A549 (cell line): ENCODE measurements around the gene PTPRK.

Experiments used
- E2F6 ChIP-seq: IDR thresholded peaks from 2 replicates; pipeline ENCODE4 v1.6.1; 2012; ENCODE audit warnings: low read depth, borderline replicate concordance
- ELK1 ChIP-seq: fragments of 150-350 bp; IDR thresholded peaks from 2 replicates; pipeline ENCODE4 v1.6.1; 2014; ENCODE audit warnings: low read depth, mild to moderate bottlenecking, low read length
- HDAC2 ChIP-seq: fragments of 200-600 bp; sonication (generic); IDR thresholded peaks from 2 replicates; pipeline ENCODE4 v1.6.1; 2016
- HOXA7 ChIP-seq: fragments of 250-450 bp; sonication (Bioruptor Pico); IDR thresholded peaks from 2 replicates; pipeline ENCODE4 v1.5.0; 2020; ENCODE audit warnings: mild to moderate bottlenecking, moderate library complexity
- MYC ChIP-seq: IDR thresholded peaks from 2 replicates; pipeline ENCODE4 v1.6.1; 2012; ENCODE audit warnings: mild to moderate bottlenecking, inconsistent platforms, low read length, improper control_type of control experiment, borderline replicate concordance
- PHF8 ChIP-seq: fragments of 200-600 bp; sonication (generic); IDR thresholded peaks from 2 replicates; pipeline ENCODE4 v1.6.1; 2016; ENCODE audit warnings: low read depth, mild to moderate bottlenecking, antibody characterized with exemption, moderate library complexity, borderline replicate concordance
- POLR2A ChIP-seq: IDR thresholded peaks from 2 replicates; pipeline ENCODE4 v1.6.1; 2012; ENCODE audit warnings: mild to moderate bottlenecking, low read length
- POLR2AphosphoS2 ChIP-seq: conservative IDR thresholded peaks from 2 replicates; pipeline ENCODE4 v1.6.1; 2012; ENCODE audit warnings: low read length, improper control_type of control experiment, inconsistent platforms
- REST ChIP-seq: fragments of 200-600 bp; sonication (generic); IDR thresholded peaks from 2 replicates; pipeline ENCODE4 v1.6.1; 2016; ENCODE audit warnings: antibody characterized with exemption, mild to moderate bottlenecking, moderate library complexity
- RFX5 ChIP-seq: fragments of 450-650 bp; IDR thresholded peaks from 2 replicates; pipeline ENCODE4 v1.7.1; 2014; ENCODE audit warnings: antibody characterized with exemption, mild to moderate bottlenecking, moderate library complexity
- ZC3H11A ChIP-seq: fragments of 450-650 bp; IDR thresholded peaks from 2 replicates; pipeline ENCODE4 v1.6.1; 2014; ENCODE audit warnings: antibody characterized with exemption, mild to moderate bottlenecking
- TF ChIP-seq, protein P1 (sequence below): fragments of >200 bp; sonication (Bioruptor Twin); formaldehyde crosslinking; IDR thresholded peaks from 3 replicates; pipeline ENCODE4 v1.5.1; 2016
- TF ChIP-seq, protein P2 (sequence below): fragments of 250-450 bp; sonication (Bioruptor Pico); IDR thresholded peaks from 2 replicates; pipeline ENCODE4 v1.5.0; 2021; ENCODE audit warnings: mild to moderate bottlenecking, moderate library complexity, borderline replicate concordance

GRCh38 chr6:128032042-128032441, 488.4 kb downstream of the PTPRK start:
- TF ChIP-seq, protein P1, sequence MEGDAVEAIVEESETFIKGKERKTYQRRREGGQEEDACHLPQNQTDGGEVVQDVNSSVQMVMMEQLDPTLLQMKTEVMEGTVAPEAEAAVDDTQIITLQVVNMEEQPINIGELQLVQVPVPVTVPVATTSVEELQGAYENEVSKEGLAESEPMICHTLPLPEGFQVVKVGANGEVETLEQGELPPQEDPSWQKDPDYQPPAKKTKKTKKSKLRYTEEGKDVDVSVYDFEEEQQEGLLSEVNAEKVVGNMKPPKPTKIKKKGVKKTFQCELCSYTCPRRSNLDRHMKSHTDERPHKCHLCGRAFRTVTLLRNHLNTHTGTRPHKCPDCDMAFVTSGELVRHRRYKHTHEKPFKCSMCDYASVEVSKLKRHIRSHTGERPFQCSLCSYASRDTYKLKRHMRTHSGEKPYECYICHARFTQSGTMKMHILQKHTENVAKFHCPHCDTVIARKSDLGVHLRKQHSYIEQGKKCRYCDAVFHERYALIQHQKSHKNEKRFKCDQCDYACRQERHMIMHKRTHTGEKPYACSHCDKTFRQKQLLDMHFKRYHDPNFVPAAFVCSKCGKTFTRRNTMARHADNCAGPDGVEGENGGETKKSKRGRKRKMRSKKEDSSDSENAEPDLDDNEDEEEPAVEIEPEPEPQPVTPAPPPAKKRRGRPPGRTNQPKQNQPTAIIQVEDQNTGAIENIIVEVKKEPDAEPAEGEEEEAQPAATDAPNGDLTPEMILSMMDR: no peak
- TF ChIP-seq E2F6 (no peak), POLR2A (no peak), HDAC2 (no peak), ELK1 (no peak), ZC3H11A (no peak), RFX5 (no peak), MYC (no peak), POLR2AphosphoS2 (no peak), REST (no peak), PHF8 (no peak), HOXA7 (CRISPR knock-in tag) (no peak)
- TF ChIP-seq, protein P2, sequence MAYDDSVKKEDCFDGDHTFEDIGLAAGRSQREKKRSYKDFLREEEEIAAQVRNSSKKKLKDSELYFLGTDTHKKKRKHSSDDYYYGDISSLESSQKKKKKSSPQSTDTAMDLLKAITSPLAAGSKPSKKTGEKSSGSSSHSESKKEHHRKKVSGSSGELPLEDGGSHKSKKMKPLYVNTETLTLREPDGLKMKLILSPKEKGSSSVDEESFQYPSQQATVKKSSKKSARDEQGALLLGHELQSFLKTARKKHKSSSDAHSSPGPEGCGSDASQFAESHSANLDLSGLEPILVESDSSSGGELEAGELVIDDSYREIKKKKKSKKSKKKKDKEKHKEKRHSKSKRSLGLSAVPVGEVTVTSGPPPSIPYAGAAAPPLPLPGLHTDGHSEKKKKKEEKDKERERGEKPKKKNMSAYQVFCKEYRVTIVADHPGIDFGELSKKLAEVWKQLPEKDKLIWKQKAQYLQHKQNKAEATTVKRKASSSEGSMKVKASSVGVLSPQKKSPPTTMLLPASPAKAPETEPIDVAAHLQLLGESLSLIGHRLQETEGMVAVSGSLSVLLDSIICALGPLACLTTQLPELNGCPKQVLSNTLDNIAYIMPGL: no peak
